Brain pericyte (primary cell): ENCODE results near the gene CGNL1.

Experiments used
- DNase-seq: peaks from one replicate; pipeline ENCODE4 v3.0.0-alpha.2; 2012; ENCODE audit warnings: low read depth, low spot score

Gene CGNL1

GRCh38 chr15:57570994-57571393, 194.7 kb downstream of the CGNL1 start:
- no peak for DNase-seq

- no peak for DNase-seq
Observed at GRCh38 chr15:57571725-57572124, 195.4 kb downstream of the CGNL1 start.

GRCh38 chr15:57572468-57572867, 196.2 kb downstream of the CGNL1 start:
- no peak for DNase-seq

- DNase-seq = no peak
Observed at GRCh38 chr15:57573151-57573550, 196.8 kb downstream of the CGNL1 start.

- no peak for DNase-seq
Observed at GRCh38 chr15:57575363-57575762, 199.1 kb downstream of the CGNL1 start.

- DNase-seq = no peak
Observed at GRCh38 chr15:57578288-57578900, 202.1 kb downstream of the CGNL1 start.

GRCh38 chr15:57580428-57580827, 204.1 kb downstream of the CGNL1 start:
- DNase-seq = no peak

- no peak for DNase-seq
Observed at GRCh38 chr15:57580866-57581265, 204.6 kb downstream of the CGNL1 start.

- DNase-seq = no peak
Observed at GRCh38 chr15:57582090-57582489, 205.8 kb downstream of the CGNL1 start.

GRCh38 chr15:57583282-57583681, 207.0 kb downstream of the CGNL1 start:
- DNase-seq = no peak

- no peak for DNase-seq
Observed at GRCh38 chr15:57583720-57584119, 207.4 kb downstream of the CGNL1 start.

GRCh38 chr15:57586661-57587424, 210.5 kb downstream of the CGNL1 start:
- no peak for DNase-seq

GRCh38 chr15:57589281-57589680, 213.0 kb downstream of the CGNL1 start:
- no peak for DNase-seq

GRCh38 chr15:57589754-57590153, 213.4 kb downstream of the CGNL1 start:
- peak; percentile 52 for DNase-seq

- DNase-seq = no peak
Observed at GRCh38 chr15:57591237-57591821, 215.0 kb downstream of the CGNL1 start.

GRCh38 chr15:57591822-57592367, 215.6 kb downstream of the CGNL1 start, which contains the start of gene MYZAP:
MYZAP (plus strand) TSS chr15:57591904; CDS start chr15:57592035, 131 bp downstream.
- DNase-seq = no peak

- no peak for DNase-seq
Observed at GRCh38 chr15:57592426-57592825, 216.1 kb downstream of the CGNL1 start.

- no peak for DNase-seq
Observed at GRCh38 chr15:57592836-57593420, 216.6 kb downstream of the CGNL1 start.

- no peak for DNase-seq
Observed at GRCh38 chr15:57594479-57594878, 218.2 kb downstream of the CGNL1 start.

- no peak for DNase-seq
Observed at GRCh38 chr15:57595011-57595866, 218.9 kb downstream of the CGNL1 start.

GRCh38 chr15:57596301-57596855, 220.1 kb downstream of the CGNL1 start:
- DNase-seq = no peak
